ENCODE measurements around the gene KRT4.

DNA sequence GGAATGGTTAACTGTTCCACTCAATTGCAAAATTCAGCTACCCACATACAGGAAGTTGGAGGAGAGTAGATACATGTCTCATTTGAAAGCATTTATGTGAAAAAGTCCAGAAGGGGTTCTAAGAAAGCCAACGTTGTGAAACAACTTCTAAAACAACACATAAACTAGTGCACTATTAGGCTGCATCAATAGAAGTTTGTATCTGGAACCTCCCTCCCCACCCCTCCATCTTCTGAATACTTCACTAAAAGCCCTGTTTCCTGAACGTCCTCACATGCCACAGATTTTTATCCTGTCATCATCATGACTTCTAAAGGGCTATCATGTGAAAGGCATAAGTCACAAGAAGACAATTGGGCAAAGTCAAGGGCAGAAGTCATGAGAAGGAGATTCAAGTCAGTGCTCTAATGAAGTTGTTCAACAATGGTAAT lies 14.7 kb upstream of the KRT4 start:
- TF ChIP-seq, protein P1, sequence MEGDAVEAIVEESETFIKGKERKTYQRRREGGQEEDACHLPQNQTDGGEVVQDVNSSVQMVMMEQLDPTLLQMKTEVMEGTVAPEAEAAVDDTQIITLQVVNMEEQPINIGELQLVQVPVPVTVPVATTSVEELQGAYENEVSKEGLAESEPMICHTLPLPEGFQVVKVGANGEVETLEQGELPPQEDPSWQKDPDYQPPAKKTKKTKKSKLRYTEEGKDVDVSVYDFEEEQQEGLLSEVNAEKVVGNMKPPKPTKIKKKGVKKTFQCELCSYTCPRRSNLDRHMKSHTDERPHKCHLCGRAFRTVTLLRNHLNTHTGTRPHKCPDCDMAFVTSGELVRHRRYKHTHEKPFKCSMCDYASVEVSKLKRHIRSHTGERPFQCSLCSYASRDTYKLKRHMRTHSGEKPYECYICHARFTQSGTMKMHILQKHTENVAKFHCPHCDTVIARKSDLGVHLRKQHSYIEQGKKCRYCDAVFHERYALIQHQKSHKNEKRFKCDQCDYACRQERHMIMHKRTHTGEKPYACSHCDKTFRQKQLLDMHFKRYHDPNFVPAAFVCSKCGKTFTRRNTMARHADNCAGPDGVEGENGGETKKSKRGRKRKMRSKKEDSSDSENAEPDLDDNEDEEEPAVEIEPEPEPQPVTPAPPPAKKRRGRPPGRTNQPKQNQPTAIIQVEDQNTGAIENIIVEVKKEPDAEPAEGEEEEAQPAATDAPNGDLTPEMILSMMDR (conservative IDR thresholded peaks at IDR 0.05; ENCODE audit: low read depth in 2 of 2), result no peak
- no peak for TF ChIP-seq POLR2AphosphoS5 (IDR thresholded peaks at IDR 0.05; ENCODE audit: low read depth)
- TF ChIP-seq EZH2phosphoT487 (IDR thresholded peaks at IDR 0.05; ENCODE audit: unreplicated experiment), result no peak
- no peak for TF ChIP-seq NANOG (IDR thresholded peaks at IDR 0.05; ENCODE audit: borderline replicate concordance)
- TF ChIP-seq, protein P2, sequence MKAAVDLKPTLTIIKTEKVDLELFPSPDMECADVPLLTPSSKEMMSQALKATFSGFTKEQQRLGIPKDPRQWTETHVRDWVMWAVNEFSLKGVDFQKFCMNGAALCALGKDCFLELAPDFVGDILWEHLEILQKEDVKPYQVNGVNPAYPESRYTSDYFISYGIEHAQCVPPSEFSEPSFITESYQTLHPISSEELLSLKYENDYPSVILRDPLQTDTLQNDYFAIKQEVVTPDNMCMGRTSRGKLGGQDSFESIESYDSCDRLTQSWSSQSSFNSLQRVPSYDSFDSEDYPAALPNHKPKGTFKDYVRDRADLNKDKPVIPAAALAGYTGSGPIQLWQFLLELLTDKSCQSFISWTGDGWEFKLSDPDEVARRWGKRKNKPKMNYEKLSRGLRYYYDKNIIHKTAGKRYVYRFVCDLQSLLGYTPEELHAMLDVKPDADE (IDR thresholded peaks at IDR 0.05), result no peak
- TF ChIP-seq EZH2 (IDR thresholded peaks at IDR 0.05; ENCODE audit: low read depth, unreplicated experiment), result no peak
- TF ChIP-seq REST (IDR thresholded peaks at IDR 0.05; ENCODE audit: unreplicated experiment), result no peak
- TF ChIP-seq ZNF114 (CRISPR knock-in tag; IDR thresholded peaks at IDR 0.05), result no peak
- no peak for TF ChIP-seq CREB1 (CRISPR knock-in tag; IDR thresholded peaks at IDR 0.05; ENCODE audit: low read depth)
- no peak for TF ChIP-seq STAT1 (IDR thresholded peaks at IDR 0.05; ENCODE audit: unreplicated experiment)
- TF ChIP-seq ZNF331 (CRISPR knock-in tag; IDR thresholded peaks at IDR 0.05; ENCODE audit: low read depth), result no peak
